H1 (cell line): ENCODE results near the gene DCAF6. TPM values are rescaled to one million over a fixed set of nuclear protein-coding genes. Genes with fewer than 3 reads are reported as not detected.

Experiments
- CTCF ChIA-PET: fragments of 300-600 bp; sonication (Branson Sonifier 250); formaldehyde crosslinking; loops from one replicate; lab custom pipeline; 2021; ENCODE audit not compliant: partially characterized antibody; lab: Charles Lee
- POLR2A ChIA-PET: fragments of 300-600 bp; sonication (Branson Sonifier 250); formaldehyde crosslinking; loops from one replicate; lab custom pipeline; 2021; ENCODE audit warnings: inconsistent platforms; ENCODE audit not compliant: partially characterized antibody; lab: Charles Lee
- DNase-seq, 2 experiments: peaks; one replicate each; pipeline versions ENCODE4 v3.0.0 to v3.0.0-alpha.2; 2010 to 2022; ENCODE audit warnings: low spot score in 2 of 2, low read depth in 1 of 2, mixed read lengths in 1 of 2
- FAIRE-seq: peaks from 2 replicates; lab custom pipeline; 2011; peaks lifted over from hg19 to GRCh38; lab: Jason Lieb, UNC
- H2AFZ ChIP-seq: 2 replicates; pipeline ENCODE4 v1.8.1; 2012; ENCODE audit warnings: low read length, inconsistent platforms
- H2AK5ac ChIP-seq: 2 replicates; pipeline ENCODE4 v1.6.1; 2013; ENCODE audit warnings: low read depth, low read length
- H2BK120ac ChIP-seq: replicated peaks from 2 replicates; pipeline ENCODE3; 2013; ENCODE audit warnings: low read depth, low read length, inconsistent platforms
- H2BK12ac ChIP-seq: 2 replicates; pipeline ENCODE4 v1.6.1; 2013; ENCODE audit warnings: low read depth, low read length
- H2BK15ac ChIP-seq: 2 replicates; pipeline ENCODE4 v1.6.1; 2013; ENCODE audit warnings: low read length
- H2BK20ac ChIP-seq: 2 replicates; pipeline ENCODE4 v1.6.1; 2013; ENCODE audit warnings: low read length
- H2BK5ac ChIP-seq: 2 replicates; pipeline ENCODE4 v1.6.1; 2013; ENCODE audit warnings: low read depth, low read length
- H3K14ac ChIP-seq: 2 replicates; pipeline ENCODE4 v1.6.1; 2013; ENCODE audit warnings: inconsistent platforms; ENCODE audit not compliant: insufficient read length
- H3K18ac ChIP-seq: 2 replicates; pipeline ENCODE4 v1.6.1; 2013; ENCODE audit warnings: low read length; ENCODE audit errors: extremely low read depth
- H3K23ac ChIP-seq: 2 replicates; pipeline ENCODE4 v1.6.1; 2013; ENCODE audit warnings: inconsistent platforms; ENCODE audit not compliant: insufficient read length
- H3K23me2 ChIP-seq: 2 replicates; pipeline ENCODE4 v1.6.1; 2013; ENCODE audit warnings: low read depth, low read length
- H3K27ac ChIP-seq: 2 replicates; pipeline ENCODE4 v1.6.1; 2011; ENCODE audit warnings: low read depth, low read length, inconsistent platforms
- H3K27me3 ChIP-seq, 4 experiments: replicated peaks in 1 of 4; 1 replicate in 1 of 4; 2 replicates in 3 of 4; pipeline versions ENCODE4 v1.6.1 to v1.8.1; 2011 to 2013; ENCODE audit warnings: low read length in 3 of 4, mild to moderate bottlenecking in 3 of 4, inconsistent platforms in 2 of 4, mixed read lengths in 2 of 4, moderate library complexity in 1 of 4; ENCODE audit not compliant: control insufficient read depth in 3 of 4, insufficient read depth in 3 of 4; ENCODE audit errors: extremely low read depth in 1 of 4
- H3K36me3 ChIP-seq, 4 experiments: 2 replicates each; pipeline versions ENCODE4 v1.6.1 to v1.8.1; 2011 to 2013; ENCODE audit warnings: mild to moderate bottlenecking in 4 of 4, low read length in 3 of 4, moderate library complexity in 2 of 4, control low read depth in 1 of 4, inconsistent platforms in 1 of 4; ENCODE audit not compliant: insufficient read depth in 4 of 4, control insufficient read depth in 2 of 4
- H3K4ac ChIP-seq: replicated peaks from 2 replicates; pipeline ENCODE3; 2013; ENCODE audit warnings: low read length, low read depth, mixed read lengths, inconsistent platforms; ENCODE audit not compliant: insufficient read length
- H3K4me1 ChIP-seq, 4 experiments: replicated peaks in 1 of 4; 1 replicate in 1 of 4; 2 replicates in 3 of 4; pipeline versions ENCODE4 v1.6.1 to v1.8.1; 2011 to 2013; ENCODE audit warnings: low read length in 3 of 4, inconsistent platforms in 2 of 4, mixed read lengths in 1 of 4; ENCODE audit not compliant: insufficient read depth in 4 of 4, control insufficient read depth in 3 of 4
- H3K4me2 ChIP-seq, 2 experiments: 2 replicates each; pipeline versions ENCODE4 v1.6.1 to v1.8.1; 2011 to 2013; ENCODE audit warnings: low read depth in 2 of 2, low read length in 2 of 2, control low read depth in 1 of 2, inconsistent platforms in 1 of 2, mild to moderate bottlenecking in 1 of 2; ENCODE audit not compliant: insufficient read depth in 1 of 2
- H3K4me3 ChIP-seq, 4 experiments: fragments of 200-600, 300-600 bp in 1 of 4; sonication (generic), shearing (Covaris generic), sonication (Bioruptor Twin) in 1 of 4; 2 replicates each; pipeline versions ENCODE4 v1.5.1 to v1.8.1; 2011 to 2016; ENCODE audit warnings: low read length in 4 of 4, low read depth in 3 of 4, control low read depth in 2 of 4, inconsistent platforms in 2 of 4, mild to moderate bottlenecking in 2 of 4, mixed read lengths in 1 of 4, moderate library complexity in 1 of 4; ENCODE audit not compliant: insufficient read depth in 2 of 4; ENCODE audit errors: extremely low read depth in 1 of 4
- H3K56ac ChIP-seq: replicated peaks from 2 replicates; pipeline ENCODE3; 2013; ENCODE audit warnings: low read depth, mild to moderate bottlenecking, mixed read lengths, low read length, inconsistent platforms; ENCODE audit not compliant: insufficient read length
- H3K79me1 ChIP-seq: 2 replicates; pipeline ENCODE4 v1.6.1; 2013; ENCODE audit warnings: low read depth, low read length, control low read depth
- H3K79me2 ChIP-seq, 2 experiments: 2 replicates each; pipeline versions ENCODE4 v1.6.1 to v1.8.1; 2012 to 2013; ENCODE audit warnings: low read length in 2 of 2, mild to moderate bottlenecking in 2 of 2, inconsistent platforms in 1 of 2; ENCODE audit not compliant: insufficient read depth in 2 of 2, control insufficient read depth in 1 of 2
- H3K9ac ChIP-seq, 4 experiments: replicated peaks in 1 of 4; 1 replicate in 1 of 4; 2 replicates in 3 of 4; pipeline versions ENCODE4 v1.6.1 to v1.8.1; 2011 to 2013; ENCODE audit warnings: low read depth in 3 of 4, low read length in 3 of 4, control low read depth in 2 of 4, mild to moderate bottlenecking in 2 of 4, moderate library complexity in 2 of 4, inconsistent platforms in 1 of 4; ENCODE audit errors: extremely low read depth in 1 of 4
- H3K9me3 ChIP-seq, 2 experiments: 2 replicates each; pipeline versions ENCODE4 v1.6.1 to v1.8.1; 2012 to 2013; ENCODE audit warnings: mild to moderate bottlenecking in 2 of 2, moderate library complexity in 2 of 2, control low read depth in 1 of 2, inconsistent platforms in 1 of 2, low read depth in 1 of 2, low read length in 1 of 2, mixed read lengths in 1 of 2; ENCODE audit not compliant: insufficient read depth in 2 of 2
- H4K20me1 ChIP-seq, 2 experiments: replicated peaks in 1 of 2; 2 replicates each; pipeline versions ENCODE3 to v1.8.1; 2011 to 2013; ENCODE audit warnings: inconsistent platforms in 2 of 2, low read length in 2 of 2, mild to moderate bottlenecking in 1 of 2; ENCODE audit not compliant: insufficient read depth in 2 of 2, control insufficient read depth in 1 of 2
- H4K5ac ChIP-seq: 2 replicates; pipeline ENCODE4 v1.6.1; 2013; ENCODE audit warnings: low read length, low read depth, mixed read lengths, inconsistent platforms; ENCODE audit not compliant: insufficient read length
- H4K8ac ChIP-seq: 2 replicates; pipeline ENCODE4 v1.8.0; 2013; ENCODE audit warnings: mild to moderate bottlenecking, moderate library complexity, low read length, inconsistent platforms; ENCODE audit not compliant: insufficient read depth; ENCODE audit errors: extremely low read depth
- H4K91ac ChIP-seq: replicated peaks from 2 replicates; pipeline ENCODE3; 2013; ENCODE audit warnings: low read length, mixed read lengths, inconsistent platforms; ENCODE audit not compliant: insufficient read length
- CEBPB ChIP-seq: IDR thresholded peaks from 2 replicates; pipeline ENCODE4 v1.6.1; 2012; ENCODE audit warnings: low read depth, low read length
- CHD2 ChIP-seq: IDR thresholded peaks from 2 replicates; pipeline ENCODE4 v1.6.1; 2012; ENCODE audit warnings: low read length, improper control_type of control experiment
- KDM4A ChIP-seq: IDR thresholded peaks from one replicate; pipeline ENCODE4 v1.7.1; 2012; ENCODE audit warnings: low read depth, mild to moderate bottlenecking, moderate library complexity, low read length, inconsistent platforms; ENCODE audit not compliant: severe bottlenecking
- RNF2 ChIP-seq: fragments of 200-900, 300-1000 bp; sonication (generic); IDR thresholded peaks from 2 replicates; pipeline ENCODE4 v1.7.1; 2016; ENCODE audit warnings: borderline replicate concordance, low read depth, mild to moderate bottlenecking, antibody characterized with exemption, low read length; ENCODE audit not compliant: poor library complexity, severe bottlenecking; ENCODE audit errors: missing control alignments
- SIRT6 ChIP-seq: IDR thresholded peaks from one replicate; pipeline ENCODE4 v1.7.1; 2012; ENCODE audit warnings: low read length, inconsistent platforms
- TEAD4 ChIP-seq: IDR thresholded peaks from 2 replicates; pipeline ENCODE4 v1.6.1; 2012; ENCODE audit warnings: low read depth, low read length, inconsistent platforms, mixed read lengths
- ZNF274 ChIP-seq: IDR thresholded peaks from 2 replicates; pipeline ENCODE4 v1.7.0; 2012; ENCODE audit warnings: low read length, borderline replicate concordance; ENCODE audit errors: extremely low read depth
- polyA plus RNA-seq, 7 experiments: library from polyadenylated mRNA; depleted of rRNA in 3 of 7; stranded (reverse) in 5 of 7; unstranded in 2 of 7; fragments of >200 nt in 5 of 7; fragments of 200-250 nt in 2 of 7; gene quantifications; 1 replicate in 5 of 7; 2 replicates in 1 of 7; 4 replicates in 1 of 7; pipeline versions ENCODE4 v1.2.1 to v1.2.3, GENCODE V29; 2011 to 2013; ENCODE audit warnings: missing spikeins in 2 of 7, mixed read lengths in 2 of 7
- total RNA-seq: library from RNA; stranded (reverse); fragmentation: NEBNext Ultra II Directional; extraction: Animal tissue kit (Norgen Biotek cat#: 25700); gene quantifications from 2 replicates; pipeline ENCODE4 v1.2.1, GENCODE V29; 2021
- TF ChIP-seq, protein P1 (sequence below): IDR thresholded peaks from 2 replicates; pipeline ENCODE4 v1.6.1; 2012; ENCODE audit warnings: inconsistent platforms

The DCAF6 gene
- total and polyA plus RNA-seq, 2 of the 8 experiments (the other 6 are each of a cell fraction or from before 2014, with no cell fraction given) = 12.3 to 17.4 TPM

DNA sequence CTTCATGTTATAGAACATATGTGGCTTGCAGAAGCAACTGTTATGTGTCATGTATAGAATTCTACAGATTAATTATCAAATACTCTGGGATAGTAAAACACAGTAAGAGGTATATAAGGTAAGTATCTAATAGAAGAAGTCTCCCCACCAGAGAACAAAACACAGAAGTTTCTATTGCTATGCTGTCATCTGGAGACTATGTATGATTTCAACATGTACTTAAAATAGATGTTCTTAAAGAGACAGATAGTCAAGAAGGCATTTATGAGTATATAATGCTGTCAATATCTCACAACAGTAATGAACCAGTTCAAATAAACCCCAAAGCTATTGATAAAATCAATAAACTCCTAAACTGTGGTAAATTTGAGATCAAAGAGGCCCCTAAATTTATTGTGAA lies 14.5 kb upstream of the DCAF6 start:
- POLR2A ChIA-PET = interaction anchor here (1.3 kb wide), 1 partner anchor 15 kb away, joined by 4 read pairs; the partner anchor contains the start of genes DCAF6 and MPC2
- Histone ChIP-seq H3K4me3 (no peak overlapping the region), H2AK5ac (no peak overlapping the region), H4K5ac (no peak overlapping the region), H3K4ac (no peak overlapping the region), H3K9me3 (no peaks in the 10 kb centered on the region), H3K9ac (no peak overlapping the region), H3K27ac (no peak overlapping the region), H3K4me2 (no peak overlapping the region), H4K20me1 (peaks cover 0 to 2% of the 10 kb centered on the region in 2 experiments), H4K91ac (no peak overlapping the region), H3K23me2 (no peaks in the 10 kb centered on the region), H2BK12ac (no peak overlapping the region), H2BK20ac (no peak overlapping the region), H3K27me3 (no peaks in the 10 kb centered on the region), H3K79me1 (no peaks in the 10 kb centered on the region), H2BK15ac (no peak overlapping the region), H2BK120ac (no peak overlapping the region), H3K18ac (no peak overlapping the region), H3K23ac (no peak overlapping the region), H2AFZ (no peak overlapping the region), H3K36me3 (no peaks in the 10 kb centered on the region), H3K14ac (no peak overlapping the region), H2BK5ac (no peak overlapping the region), H4K8ac (no peak overlapping the region), H3K4me1 (no peaks in the 10 kb centered on the region), H3K79me2 (no peaks in the 10 kb centered on the region), H3K56ac (no peak overlapping the region)
- no peak for FAIRE-seq
- CTCF ChIA-PET = no interaction called here
- TF ChIP-seq SIRT6 (no peak), CEBPB (no peak), TEAD4 (no peak), KDM4A (no peak), RNF2 (no peak), CHD2 (no peak), ZNF274 (no peak)
- TF ChIP-seq, protein P1, sequence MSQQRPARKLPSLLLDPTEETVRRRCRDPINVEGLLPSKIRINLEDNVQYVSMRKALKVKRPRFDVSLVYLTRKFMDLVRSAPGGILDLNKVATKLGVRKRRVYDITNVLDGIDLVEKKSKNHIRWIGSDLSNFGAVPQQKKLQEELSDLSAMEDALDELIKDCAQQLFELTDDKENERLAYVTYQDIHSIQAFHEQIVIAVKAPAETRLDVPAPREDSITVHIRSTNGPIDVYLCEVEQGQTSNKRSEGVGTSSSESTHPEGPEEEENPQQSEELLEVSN = no peak
- DNase-seq = no peak
